GM19023 (cell line): ENCODE measurements around the gene CHRNA4.

Source experiments
- ATAC-seq: cut with Tn5 transposase; IDR thresholded peaks from one replicate; pipeline ENCODE4 v1.9.1; 2021; ENCODE audit warnings: mild to moderate bottlenecking, moderate library complexity; ENCODE audit not compliant: unreplicated experiment

Gene CHRNA4

GRCh38 chr20:63360850-63361518 is at the start of gene CHRNA4:
CHRNA4 (minus strand) TSS chr20:63361349; CDS start chr20:63361165, 184 bp downstream.
- ATAC-seq = no peak

GRCh38 chr20:63409834-63410435 is 48.8 kb upstream of the CHRNA4 start:
- ATAC-seq = no peak

GRCh38 chr20:63409066-63409833 is 48.1 kb upstream of the CHRNA4 start:
- ATAC-seq = no peak

GRCh38 chr20:63408684-63409046 is 47.5 kb upstream of the CHRNA4 start:
- no peak for ATAC-seq

GRCh38 chr20:63407928-63408683 is 47.0 kb upstream of the CHRNA4 start:
- no peak for ATAC-seq

GRCh38 chr20:63406617-63407245 is 45.6 kb upstream of the CHRNA4 start:
- no peak for ATAC-seq

- ATAC-seq = no peak
Measured at GRCh38 chr20:63406011-63406410, 44.9 kb upstream of the CHRNA4 start.

GRCh38 chr20:63405102-63405730 is 44.1 kb upstream of the CHRNA4 start:
- ATAC-seq = no peak

- ATAC-seq = no peak
Measured at GRCh38 chr20:63404129-63405085, 43.3 kb upstream of the CHRNA4 start.

- ATAC-seq = no peak
Measured at GRCh38 chr20:63403403-63404105, 42.4 kb upstream of the CHRNA4 start.

GRCh38 chr20:63402860-63403220 is 41.7 kb upstream of the CHRNA4 start:
- ATAC-seq = no peak

- ATAC-seq = no peak
Measured at GRCh38 chr20:63402181-63402859, 41.2 kb upstream of the CHRNA4 start.

- no peak for ATAC-seq
Measured at GRCh38 chr20:63401384-63402110, 40.4 kb upstream of the CHRNA4 start.

GRCh38 chr20:63400486-63401210 is 39.5 kb upstream of the CHRNA4 start:
- ATAC-seq = no peak

- no peak for ATAC-seq
Measured at GRCh38 chr20:63399596-63400375, 38.6 kb upstream of the CHRNA4 start.
